GM19193 (cell line): ENCODE measurements around the gene APOA5.
A peak's percentile ranks its signal among the peaks of the same experiment; 100 is the strongest.

Source experiments
- POLR2A ChIP-seq: IDR thresholded peaks from 4 replicates; pipeline ENCODE4 v1.6.1; 2011; ENCODE audit not compliant: insufficient read depth, insufficient read length; ENCODE audit errors: extremely low read depth

The APOA5 gene

DNA sequence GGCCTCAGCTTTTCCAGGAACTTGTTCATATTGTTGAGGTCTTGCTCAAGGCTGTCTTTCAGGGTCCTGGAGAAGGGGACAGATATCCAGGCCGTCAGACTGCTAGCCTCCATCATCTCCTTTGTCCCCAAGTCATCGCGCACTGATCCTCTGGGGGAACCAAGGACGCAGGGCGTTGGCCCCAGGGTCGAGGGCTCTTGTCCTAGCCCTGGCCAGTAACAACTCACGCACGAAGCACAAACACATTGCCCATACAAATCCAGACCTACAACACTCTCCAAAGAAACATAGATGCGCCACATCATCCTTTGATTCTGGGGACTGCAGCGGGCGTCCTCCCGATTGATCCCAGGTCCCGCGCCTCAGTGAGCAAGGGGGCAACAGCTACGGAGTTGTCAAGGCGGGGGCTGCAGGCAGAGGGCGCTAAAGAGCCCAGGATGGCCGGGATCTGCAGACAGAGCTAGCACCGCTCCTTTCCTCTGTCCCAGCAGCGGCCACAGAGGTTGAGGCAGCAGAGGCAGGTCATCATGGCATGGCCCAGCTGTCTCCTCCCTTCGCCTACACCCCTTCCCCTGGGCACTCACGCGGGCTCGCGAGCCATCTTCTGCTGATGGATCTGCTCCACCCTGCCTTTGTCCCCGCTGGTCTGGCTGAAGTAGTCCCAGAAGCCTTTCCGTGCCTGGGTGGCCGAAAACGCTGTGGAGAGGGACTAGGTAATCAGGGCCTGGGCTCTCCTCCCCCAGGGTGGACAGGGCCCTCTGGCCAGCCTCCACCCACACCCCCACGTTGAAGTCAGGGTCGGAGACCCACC lies 472 bp downstream of the APOA5 start:
- TF ChIP-seq POLR2A: no peak

DNA sequence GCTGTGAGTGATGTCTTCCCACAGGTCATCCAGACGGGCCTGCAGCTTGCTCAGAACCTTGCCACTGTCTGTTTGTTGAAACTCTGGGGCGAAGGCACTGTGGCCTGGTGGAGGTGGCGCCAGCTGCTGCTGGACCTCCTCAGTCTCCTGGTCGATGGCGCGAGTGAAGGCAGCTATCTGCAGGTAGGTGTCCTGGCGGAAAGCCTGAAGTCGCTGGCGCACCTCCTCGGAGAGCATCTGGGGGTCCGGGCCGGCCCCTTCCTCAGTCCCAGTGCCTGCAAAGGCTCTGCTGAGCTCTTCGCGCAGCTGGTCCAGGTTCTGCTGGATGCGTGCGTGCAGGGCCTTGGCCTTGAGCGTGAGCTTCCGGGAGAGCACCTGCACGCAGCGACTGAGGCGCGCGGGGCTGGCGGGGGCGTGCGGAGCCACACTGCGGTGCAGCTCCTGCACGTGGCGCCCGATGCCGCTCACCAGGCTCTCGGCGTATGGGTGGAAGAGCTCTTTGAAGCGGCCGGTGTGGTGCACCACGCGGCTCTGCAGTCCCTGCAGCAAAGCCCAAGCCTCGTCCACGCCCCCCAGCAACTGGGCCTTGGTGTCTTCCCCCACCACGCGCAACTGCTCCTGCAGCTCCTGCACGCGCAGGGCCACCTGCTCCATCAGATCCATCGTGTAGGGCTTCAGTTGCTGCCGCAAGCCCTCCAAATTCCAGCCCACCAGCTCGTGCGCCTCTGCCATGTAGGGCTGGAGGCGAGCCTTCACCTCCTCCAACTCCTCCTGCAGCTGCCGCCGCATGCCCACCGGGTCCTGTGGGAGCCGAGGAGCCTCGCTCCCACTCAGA lies 1.3 kb downstream of the APOA5 start:
- TF ChIP-seq POLR2A: no peak

DNA sequence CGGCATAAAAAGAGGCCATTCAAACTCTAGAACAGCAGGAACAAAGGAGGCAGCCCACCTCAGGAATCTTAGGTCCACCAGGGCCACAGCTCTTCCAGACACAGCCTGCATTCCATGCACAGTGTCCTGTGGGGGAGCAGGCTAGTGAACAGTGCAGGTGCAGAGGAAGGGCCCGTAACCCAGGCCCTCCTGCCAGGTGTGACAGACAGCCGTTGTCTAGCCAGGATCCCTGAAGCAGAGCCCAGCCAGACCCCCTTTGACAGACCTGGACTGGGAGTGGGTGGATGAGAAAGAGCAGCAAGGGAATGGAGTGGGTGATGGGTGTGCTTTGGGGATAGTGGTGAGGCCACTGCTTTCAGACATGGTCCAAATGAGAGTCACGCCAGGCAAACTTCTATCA lies 2.7 kb downstream of the APOA5 start:
- TF ChIP-seq POLR2A: no peak

DNA sequence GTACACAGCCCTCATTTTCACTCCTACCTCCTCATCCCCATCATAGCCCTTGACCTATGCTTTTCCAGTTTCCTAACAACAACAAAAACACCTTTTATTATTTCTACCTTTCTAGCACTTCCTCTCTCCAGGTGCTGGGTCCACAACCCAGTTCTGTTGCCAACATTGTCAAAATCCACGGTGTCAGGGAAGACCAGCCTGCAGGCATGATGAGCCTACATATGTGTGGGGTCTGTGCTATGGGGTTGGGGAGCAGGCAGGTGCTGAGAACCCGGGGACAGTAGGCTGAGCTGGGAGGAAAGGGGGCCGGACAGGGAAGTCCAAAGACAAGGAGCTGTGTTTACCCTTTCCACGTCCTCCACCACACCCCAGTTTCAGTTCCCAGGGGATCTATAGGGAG lies 3.1 kb downstream of the APOA5 start:
- TF ChIP-seq POLR2A: no peak

DNA sequence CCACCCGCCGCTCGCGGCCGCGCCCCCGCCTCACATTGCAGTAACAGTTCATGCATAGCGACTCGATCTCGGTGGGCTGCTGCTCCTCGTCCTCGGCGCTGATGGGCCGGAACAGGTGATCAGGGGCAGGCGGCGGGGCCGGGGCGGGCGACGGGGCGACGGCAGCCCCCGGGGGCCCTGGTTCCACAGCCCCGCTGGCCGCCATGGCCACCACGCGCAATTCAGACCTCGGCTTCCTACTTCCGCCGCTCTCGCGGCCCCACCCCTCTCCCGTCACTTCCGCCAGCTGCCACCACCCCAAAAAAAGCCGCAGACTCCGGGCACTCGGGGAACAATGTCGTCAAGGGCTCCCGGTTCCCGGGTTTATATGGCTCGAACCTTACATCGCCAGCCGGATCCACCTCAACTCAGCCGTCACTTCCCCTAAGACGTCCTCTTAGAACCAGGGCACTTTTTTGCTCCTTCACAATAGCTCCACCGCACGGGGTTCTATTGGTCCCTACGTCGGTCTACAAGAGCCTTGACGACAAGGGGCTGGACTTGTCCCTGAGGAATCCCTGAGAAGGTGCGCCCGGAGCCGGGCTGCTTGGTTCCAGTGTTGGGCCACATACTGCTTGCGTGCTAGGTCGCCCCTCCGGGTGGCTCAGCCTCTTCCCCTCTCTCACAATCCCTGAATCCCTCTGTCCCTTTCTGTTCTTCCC lies 3.7 kb downstream of the APOA5 start, which contains the start of gene ZPR1:
ZPR1 (minus strand) TSS at position 238 of the 701 bp plus-strand sequence; CDS start at position 205, 33 bp downstream.
- TF ChIP-seq POLR2A: peak; percentile 92

DNA sequence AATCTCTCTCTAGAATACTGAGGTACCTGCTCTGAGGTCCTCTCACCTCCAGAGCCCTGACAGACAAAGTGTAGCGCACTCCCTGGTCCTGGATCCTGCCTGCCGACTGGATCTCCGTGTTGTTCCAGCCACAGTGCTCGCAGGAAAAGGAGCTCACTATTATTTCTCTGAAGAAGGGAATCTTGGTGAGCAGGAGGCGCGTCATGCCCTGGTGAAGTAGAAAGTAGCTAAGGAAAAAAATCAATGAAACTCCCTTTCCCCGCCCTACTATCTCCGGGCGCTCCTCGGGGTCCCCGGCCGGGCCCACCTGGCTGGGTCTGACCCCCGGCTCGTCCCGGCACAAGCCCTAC lies 4.3 kb downstream of the APOA5 start:
- no peak for TF ChIP-seq POLR2A

DNA sequence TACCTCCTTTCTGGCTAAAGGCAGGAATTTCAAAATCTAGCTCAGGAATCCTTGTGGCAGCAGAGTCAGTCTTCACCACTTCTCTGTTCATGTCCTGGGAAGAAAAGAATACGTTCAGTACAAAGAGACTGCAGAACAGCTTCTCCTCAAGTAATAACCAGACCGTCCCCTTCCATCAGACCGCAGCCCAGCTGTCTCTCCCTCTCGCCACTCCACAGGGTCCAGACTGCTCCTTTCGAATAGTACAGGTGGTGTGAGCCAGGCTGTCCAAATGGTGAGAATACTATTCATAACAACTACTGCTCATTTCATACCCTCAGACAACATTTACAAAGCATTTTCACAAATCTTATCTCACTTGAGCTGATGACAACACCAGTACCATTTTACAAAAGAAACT lies 4.7 kb downstream of the APOA5 start:
- no peak for TF ChIP-seq POLR2A

DNA sequence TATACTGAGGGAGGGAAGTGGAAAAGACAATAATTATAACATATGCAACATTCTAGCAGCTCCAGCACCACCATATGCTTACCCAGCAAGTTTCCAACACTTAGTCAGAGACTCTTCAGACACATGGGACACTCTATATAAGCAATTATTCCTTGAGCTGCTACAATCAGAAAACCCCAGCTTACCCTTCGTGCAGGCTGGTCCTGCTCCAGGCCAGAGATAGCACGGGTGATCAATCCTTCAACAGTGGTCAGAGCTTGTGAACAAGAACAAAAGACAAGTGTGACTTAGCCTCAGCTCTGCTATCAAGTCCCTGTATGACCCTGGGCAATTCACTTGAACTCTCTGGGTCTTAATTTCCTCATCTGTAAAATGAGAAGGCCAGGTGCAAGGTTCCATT lies 5.4 kb downstream of the APOA5 start:
- TF ChIP-seq POLR2A: no peak

DNA sequence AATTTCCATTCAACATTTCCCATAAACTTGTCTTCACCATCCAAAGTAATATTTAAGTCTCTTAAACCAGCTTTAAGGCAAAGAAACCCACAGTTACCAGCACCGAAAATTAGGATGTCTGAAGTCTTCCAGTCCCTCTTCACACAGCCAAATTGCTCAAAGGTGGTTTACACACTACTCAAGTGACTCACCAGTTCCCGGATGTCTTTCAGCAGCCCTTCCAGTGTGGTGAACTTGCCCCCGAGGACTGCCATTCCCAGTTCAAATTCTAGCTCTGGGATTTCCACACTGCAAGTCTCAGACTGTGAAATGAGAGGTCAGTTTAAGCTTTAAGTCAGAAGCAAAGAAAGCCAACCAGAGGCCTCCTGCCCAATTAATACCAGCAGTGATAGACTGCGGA lies 9.0 kb downstream of the APOA5 start:
- no peak for TF ChIP-seq POLR2A

DNA sequence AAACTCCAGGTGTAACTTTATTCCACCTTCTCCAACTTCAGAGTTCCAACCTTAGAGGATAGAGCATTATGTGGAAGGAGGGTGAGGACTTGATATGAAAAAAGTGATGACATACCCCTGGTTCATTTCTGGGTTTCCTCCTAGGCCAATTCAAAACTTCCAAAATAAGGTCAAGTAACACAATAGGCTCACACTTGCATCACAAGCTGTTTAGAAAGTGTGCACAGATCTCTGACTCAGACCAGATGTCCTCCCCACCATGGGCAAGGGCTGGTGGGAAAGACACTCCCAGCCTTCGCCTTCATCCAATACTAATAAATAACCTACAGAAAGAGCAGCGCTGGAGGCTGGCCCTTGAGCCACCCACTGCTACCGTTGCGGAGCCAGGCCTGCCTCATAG lies 13.1 kb downstream of the APOA5 start:
- no peak for TF ChIP-seq POLR2A

DNA sequence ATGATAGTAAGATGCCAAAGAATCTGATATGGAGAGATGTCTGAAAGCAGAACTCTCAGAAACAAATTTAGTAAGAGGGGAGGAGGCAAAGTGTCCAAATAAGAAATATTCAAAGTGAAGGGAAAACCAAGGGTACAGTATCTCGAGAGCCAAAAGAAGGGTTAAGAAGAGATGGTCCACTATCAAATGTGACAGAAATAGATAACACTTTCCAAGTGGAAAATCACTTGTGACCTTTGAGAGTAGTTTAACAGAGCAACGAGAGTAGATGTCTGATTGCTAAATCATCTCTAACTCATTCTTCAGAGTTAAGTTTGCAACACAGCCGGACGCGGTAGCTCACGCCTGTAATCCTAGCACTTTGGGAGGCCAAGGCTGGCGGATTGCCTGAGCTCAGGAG lies 14.6 kb downstream of the APOA5 start:
- no peak for TF ChIP-seq POLR2A

DNA sequence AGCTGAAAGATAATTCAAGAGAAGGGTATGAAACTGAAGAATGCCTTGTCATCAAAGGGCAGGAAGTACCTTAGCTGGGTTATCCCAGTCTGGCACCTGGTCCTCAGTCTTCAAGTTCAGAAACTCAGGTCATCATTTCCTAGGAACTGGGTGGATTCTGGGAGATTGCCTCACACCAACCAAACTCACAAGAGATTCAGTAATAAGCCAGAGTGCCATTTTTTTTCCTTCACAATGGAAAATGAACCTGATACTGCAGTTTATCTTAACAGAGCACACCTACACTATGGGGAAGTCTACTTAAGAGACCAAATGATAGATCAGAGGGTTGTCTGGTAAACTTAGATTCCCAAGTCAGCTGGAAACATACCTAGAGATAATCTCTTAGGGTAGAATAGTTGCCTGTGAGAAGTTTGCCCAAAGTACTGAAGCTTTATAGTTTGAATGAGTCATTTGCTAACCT lies 15.1 kb downstream of the APOA5 start:
- no peak for TF ChIP-seq POLR2A

DNA sequence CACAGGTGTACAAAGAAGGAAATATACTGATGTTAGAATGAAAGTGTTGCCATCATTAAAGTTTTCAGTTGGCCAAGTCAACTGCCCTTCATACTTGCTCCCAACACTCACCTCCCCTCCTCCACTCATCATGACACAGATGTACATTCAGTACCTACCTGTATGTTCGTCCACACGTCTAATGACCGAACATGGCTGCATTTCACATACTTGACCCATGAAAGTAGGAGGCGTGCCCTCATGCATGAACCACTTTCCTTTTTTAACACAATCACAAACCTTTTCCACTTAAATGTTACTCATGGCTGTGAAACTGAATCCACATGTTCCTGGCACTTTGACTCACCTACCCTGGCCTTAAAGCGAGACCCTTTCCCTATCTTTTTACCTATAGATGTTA lies 15.7 kb downstream of the APOA5 start:
- no peak for TF ChIP-seq POLR2A

DNA sequence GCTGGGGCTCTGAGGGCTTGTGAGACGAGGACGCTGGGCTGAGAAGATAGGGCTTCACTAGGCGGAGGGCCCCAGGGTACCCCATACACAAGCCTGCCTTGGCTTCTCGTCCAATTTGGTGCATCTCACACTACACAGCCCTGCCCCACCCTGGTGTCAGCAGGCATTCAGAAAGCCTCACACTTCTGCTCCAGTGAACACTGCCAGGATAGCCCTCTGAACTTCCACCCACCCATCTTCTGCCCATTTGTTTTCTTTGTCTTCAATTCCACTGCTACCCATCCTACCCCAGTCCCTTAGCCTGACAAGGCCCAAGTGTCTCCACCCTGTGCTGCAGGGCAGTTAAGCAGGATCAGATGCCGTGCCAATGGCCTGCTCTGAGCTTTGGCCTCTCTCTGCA lies 17.0 kb downstream of the APOA5 start:
- peak; percentile 28 for TF ChIP-seq POLR2A
